Gastrocnemius medialis (tissue), 4 donors: ENCODE data around the gene INPP4B. TPM values are rescaled to one million over a fixed set of nuclear protein-coding genes. Genes with fewer than 3 reads are reported as not detected.

ENCODE experiments used
- ATAC-seq, 2 donors: fragments of 150-250 bp; one replicate each; pipeline ENCODE4 v1.9.1; 2016
- DNase-seq, 2 donors: peaks; one replicate each; pipeline ENCODE4 v3.0.0-alpha.2; 2019
- H3K27ac ChIP-seq, 4 donors: fragments of 200-600 bp; sonication (generic); 1 replicate in 1 of 4; 2 replicates in 3 of 4; pipeline ENCODE4 v1.5.1; 2016 to 2018; ENCODE audit warnings: mild to moderate bottlenecking in 2 of 4, moderate library complexity in 1 of 4
- H3K27me3 ChIP-seq, 3 donors: fragments of 200-600 bp; sonication (generic) in 2 of 3; 1 replicate in 1 of 3; 2 replicates in 2 of 3; pipeline versions ENCODE4 v1.5.1 to v1.6.0; 2016 to 2019; ENCODE audit warnings: mild to moderate bottlenecking in 1 of 3, moderate library complexity in 1 of 3
- H3K36me3 ChIP-seq, 2 donors: fragments of 200-600 bp; sonication (generic) in 1 of 2; one replicate each; pipeline ENCODE4 v1.5.1; 2017 to 2018
- H3K4me1 ChIP-seq, 2 donors: fragments of 200-600 bp; sonication (generic) in 1 of 2; one replicate each; pipeline ENCODE4 v1.5.1; 2016 to 2017; ENCODE audit warnings: mild to moderate bottlenecking in 2 of 2
- H3K4me3 ChIP-seq, 4 donors: fragments of 200-600 bp; sonication (generic) in 3 of 4; 1 replicate in 1 of 4; 2 replicates in 3 of 4; pipeline ENCODE4 v1.5.1; 2016 to 2019; ENCODE audit warnings: mild to moderate bottlenecking in 2 of 4
- H3K9me3 ChIP-seq, 3 donors: fragments of 200-600 bp; sonication (generic) in 2 of 3; 1 replicate in 1 of 3; 2 replicates in 2 of 3; pipeline ENCODE4 v1.5.1; 2016 to 2019
- CTCF ChIP-seq, 5 experiments: fragments of 450-650 bp in 3 of 5; fragments of 200-600 bp in 2 of 5; sonication (generic) in 2 of 5; IDR thresholded peaks in 4 of 5; conservative IDR thresholded peaks in 1 of 5; 1 replicate in 4 of 5; 2 replicates in 1 of 5; pipeline ENCODE4 v1.5.1; 2016 to 2019; ENCODE audit warnings: antibody characterized with exemption in 5 of 5, mild to moderate bottlenecking in 3 of 5, moderate library complexity in 3 of 5
- POLR2A ChIP-seq, 2 donors: fragments of 450-650 bp; IDR thresholded peaks; one replicate each; pipeline ENCODE4 v1.6.1; 2017; ENCODE audit warnings: antibody characterized with exemption in 2 of 2, mild to moderate bottlenecking in 2 of 2, moderate library complexity in 2 of 2
- in situ Hi-C, 4 donors: fragments of 200-750 bp; cut with MboI; loops; one replicate each; pipeline versions ENCODE4 v1.15.0 to v1.8.0; 2017; ENCODE audit warnings: low sequenced_read_pairs in 4 of 4
- intact Hi-C: fragments of 100-400 bp; cut with DNase I; formaldehyde crosslinking; loops from one replicate; pipeline ENCODE4 v1.15.1; 2023; ENCODE audit warnings: low total_unique reads
- total RNA-seq, 4 donors: library from RNA; depleted of rRNA; stranded (reverse); fragments of >200 nt; gene quantifications; one replicate each; pipeline versions ENCODE4 v1.1.0 to v1.2.3, GENCODE V29; 2016

The INPP4B gene
- total RNA-seq, 4 donors from 2014 or later, result 7.5 to 23.6 (median 9.1) TPM

DNA sequence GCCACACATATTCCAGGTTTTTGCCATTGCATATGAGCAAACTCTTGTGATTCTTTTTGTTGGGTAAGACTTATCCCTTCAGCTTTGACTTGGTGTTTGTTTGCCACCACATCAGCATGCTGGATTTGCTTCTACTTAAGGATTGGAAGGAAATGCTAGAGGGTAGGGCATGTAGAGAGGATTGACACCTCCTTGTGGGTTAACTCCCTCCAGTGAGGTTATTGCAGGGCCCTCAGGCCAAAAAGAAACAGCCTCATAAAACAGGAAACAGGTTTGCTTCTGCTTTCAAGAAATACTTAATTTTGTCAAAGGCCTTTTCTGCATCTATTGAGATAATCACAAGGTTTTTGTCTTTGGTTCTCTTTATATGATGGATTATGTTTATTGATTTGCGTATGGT, 15.2 kb upstream of the INPP4B start:
- in situ Hi-C loops, result no loop called here
- no peaks in the 10 kb centered on the region for H3K9me3 ChIP-seq
- no peaks in the 10 kb centered on the region for H3K36me3 ChIP-seq

DNA sequence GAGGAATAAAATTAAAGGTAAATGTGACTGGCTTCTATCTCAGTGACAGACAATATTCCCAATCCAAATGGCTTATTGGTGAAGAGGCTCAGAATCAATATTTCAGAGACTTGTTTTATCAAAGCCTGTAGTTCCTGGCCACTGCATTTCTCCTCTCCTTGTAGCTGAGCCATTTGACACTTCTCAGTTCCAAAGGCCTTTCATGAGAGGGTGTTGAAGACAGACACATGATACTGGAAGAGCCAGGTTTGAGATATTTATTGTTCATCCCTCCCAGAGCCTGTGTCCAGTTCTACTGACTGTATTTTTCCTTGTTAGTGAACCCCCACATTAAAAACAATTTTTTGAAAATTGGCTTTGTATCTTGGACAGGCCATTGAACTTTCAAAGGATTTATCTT, 12.9 kb upstream of the INPP4B start:
- ATAC-seq (no peak), DNase-seq (no peak)
- Histone ChIP-seq H3K27me3 (no peaks in the 10 kb centered on the region), H3K4me3 (no peak overlapping the region), H3K9me3 (no peaks in the 10 kb centered on the region), H3K4me1 (no peaks in the 10 kb centered on the region), H3K36me3 (no peaks in the 10 kb centered on the region), H3K27ac (no peak overlapping the region)
- in situ Hi-C loops, result no loop called here
- no peak for TF ChIP-seq CTCF (IDR thresholded peaks at IDR 0.05 in 4 of 5, conservative IDR thresholded peaks at IDR 0.05 in 1 of 5)
- no peak for TF ChIP-seq POLR2A (IDR thresholded peaks at IDR 0.05)
- intact Hi-C loops, result no loop called here

More for the DNA sequence above, 15.2 kb upstream of the INPP4B start:
- H3K27me3 ChIP-seq, result no peaks in the 10 kb centered on the region
- no peak for TF ChIP-seq POLR2A (IDR thresholded peaks at IDR 0.05)
- no peak for TF ChIP-seq CTCF (IDR thresholded peaks at IDR 0.05 in 4 of 5, conservative IDR thresholded peaks at IDR 0.05 in 1 of 5)
- intact Hi-C loops, result no loop called here
- H3K27ac ChIP-seq, result no peak overlapping the region
- ATAC-seq (no peak), DNase-seq (no peak)
- no peaks in the 10 kb centered on the region for H3K4me1 ChIP-seq
- H3K4me3 ChIP-seq, result no peak overlapping the region

GRCh38 chr4:142858446-142858845, 12.3 kb upstream of the INPP4B start:
- ATAC-seq (no peak), DNase-seq (no peak)
- H3K9me3 ChIP-seq, result no peaks in the 10 kb centered on the region
- intact Hi-C loops, result no loop called here
- no peaks in the 10 kb centered on the region for H3K36me3 ChIP-seq
- H3K4me1 ChIP-seq, result no peaks in the 10 kb centered on the region
- no peak overlapping the region for H3K27ac ChIP-seq
- TF ChIP-seq POLR2A (IDR thresholded peaks at IDR 0.05), result no peak
- no peak for TF ChIP-seq CTCF (IDR thresholded peaks at IDR 0.05 in 4 of 5, conservative IDR thresholded peaks at IDR 0.05 in 1 of 5)
- no peak overlapping the region for H3K4me3 ChIP-seq
- H3K27me3 ChIP-seq, result no peaks in the 10 kb centered on the region
- in situ Hi-C loops, result no loop called here

- Histone ChIP-seq H3K4me1 (no peaks in the 10 kb centered on the region), H3K36me3 (no peaks in the 10 kb centered on the region), H3K4me3 (no peak overlapping the region), H3K27ac (no peak overlapping the region), H3K27me3 (no peaks in the 10 kb centered on the region), H3K9me3 (no peaks in the 10 kb centered on the region)
- no peak for DNase-seq
- no peak for ATAC-seq
- TF ChIP-seq CTCF (IDR thresholded peaks at IDR 0.05 in 4 of 5, conservative IDR thresholded peaks at IDR 0.05 in 1 of 5) (no peak), POLR2A (IDR thresholded peaks at IDR 0.05) (no peak)
- in situ Hi-C loops (no loop called here), intact Hi-C loops (no loop called here)
These were observed 10.5 kb upstream of the INPP4B start for GRCh38 chr4:142856576-142856975.

- no peak for ATAC-seq
- no peaks in the 10 kb centered on the region for H3K27me3 ChIP-seq
These were observed 4.4 kb upstream of the INPP4B start for GRCh38 chr4:142850478-142850877.

More at GRCh38 chr4:142850478-142850877, 4.4 kb upstream of the INPP4B start:
- Histone ChIP-seq H3K36me3 (no peaks in the 10 kb centered on the region), H3K4me3 (no peak overlapping the region), H3K4me1 (no peaks in the 10 kb centered on the region), H3K9me3 (no peaks in the 10 kb centered on the region), H3K27ac (no peak overlapping the region)
- no peak for DNase-seq
- in situ Hi-C loops, result no loop called here
- intact Hi-C loops, result no loop called here
- TF ChIP-seq CTCF (IDR thresholded peaks at IDR 0.05 in 4 of 5, conservative IDR thresholded peaks at IDR 0.05 in 1 of 5) (no peak), POLR2A (IDR thresholded peaks at IDR 0.05) (no peak)
